SIG-M5 (cell line): ENCODE measurements around the gene QKI.
"Not testable (repeated sequence)": the region's sequence is repeated elsewhere in the genome, so short reads cannot be mapped to it uniquely, and the experiment has no call there.

Experiments
- DNase-seq: peaks from one replicate; lab custom pipeline; 2025; lab: John Stamatoyannopoulos, UW

QKI gene

DNA sequence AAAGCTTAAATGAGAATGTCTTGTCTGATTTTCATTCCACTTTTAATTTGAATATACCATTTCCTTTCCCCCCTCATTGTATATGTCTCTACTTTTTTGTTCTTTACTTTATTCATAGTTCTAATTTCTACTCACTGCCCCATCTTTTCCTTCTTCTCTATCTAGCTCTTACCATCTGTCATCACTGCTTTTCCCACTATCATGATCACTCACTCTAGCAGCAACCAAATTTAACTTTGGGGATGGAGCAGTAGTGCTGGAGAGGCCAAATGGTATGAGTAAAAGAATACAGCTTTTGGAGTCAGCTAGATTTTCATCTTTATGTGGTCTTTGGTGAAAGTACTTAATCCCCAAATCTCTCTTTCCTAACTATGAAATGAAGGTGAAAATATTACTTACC is 25.5 kb downstream of the QKI start:
- no peak for DNase-seq

DNA sequence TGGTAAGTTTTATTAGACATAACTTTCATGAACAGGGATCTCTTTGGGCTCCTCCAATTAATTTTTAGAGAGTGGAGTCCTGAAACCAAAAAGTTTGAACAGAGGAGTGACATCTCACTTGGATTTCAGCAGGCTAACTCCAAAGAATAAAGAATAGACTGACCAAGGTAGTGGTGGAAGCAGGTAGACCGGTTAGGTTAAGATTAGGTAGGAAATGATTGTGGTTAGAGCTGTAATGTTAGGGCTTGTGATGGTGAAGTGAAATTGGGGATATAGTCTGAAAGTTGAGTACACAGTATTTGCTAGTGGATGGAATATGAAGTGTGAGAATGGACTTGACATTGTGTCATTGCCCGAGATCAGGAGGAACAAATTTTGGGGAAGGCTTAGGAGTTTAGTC is 27.8 kb downstream of the QKI start:
- DNase-seq, result no peak

DNA sequence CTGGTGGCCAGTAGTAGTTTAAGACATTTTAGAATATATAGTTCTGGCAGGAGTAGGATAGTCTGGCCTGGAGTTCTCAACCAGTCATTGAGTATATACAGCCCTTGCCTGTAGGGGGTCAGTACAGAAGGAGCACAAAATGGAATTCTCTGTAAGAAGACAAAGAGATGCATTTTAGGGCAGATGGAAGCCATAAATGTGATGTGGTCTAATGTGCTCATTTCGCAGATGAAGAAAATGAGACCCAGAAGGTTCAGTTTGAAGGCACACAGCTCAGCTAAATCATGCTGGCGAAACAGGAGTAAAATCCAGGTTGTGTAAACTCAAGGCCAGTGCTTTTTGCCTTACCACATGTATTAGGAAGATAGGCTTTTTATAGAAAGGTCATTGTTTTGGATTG is 29.6 kb downstream of the QKI start:
- DNase-seq, result no peak

DNA sequence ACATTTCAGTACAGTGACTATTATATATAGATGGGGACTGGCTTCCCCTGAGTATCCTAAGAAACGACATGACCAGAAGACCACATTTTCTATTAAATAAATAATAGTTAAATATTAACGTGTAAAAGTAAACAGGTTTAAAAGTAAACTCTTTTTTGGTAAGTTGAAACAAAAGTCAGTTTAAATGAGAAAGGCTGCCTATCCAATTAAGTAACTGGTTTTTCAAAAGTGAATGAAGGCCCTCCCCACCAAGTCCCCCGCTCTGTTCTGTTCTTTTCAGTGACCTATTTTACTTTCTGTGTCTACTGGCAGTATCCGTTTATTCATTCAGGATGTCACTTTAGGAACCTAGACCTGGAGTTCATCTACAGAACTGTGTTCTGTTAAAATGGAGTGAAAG is 32.0 kb downstream of the QKI start:
- DNase-seq, result no peak

DNA sequence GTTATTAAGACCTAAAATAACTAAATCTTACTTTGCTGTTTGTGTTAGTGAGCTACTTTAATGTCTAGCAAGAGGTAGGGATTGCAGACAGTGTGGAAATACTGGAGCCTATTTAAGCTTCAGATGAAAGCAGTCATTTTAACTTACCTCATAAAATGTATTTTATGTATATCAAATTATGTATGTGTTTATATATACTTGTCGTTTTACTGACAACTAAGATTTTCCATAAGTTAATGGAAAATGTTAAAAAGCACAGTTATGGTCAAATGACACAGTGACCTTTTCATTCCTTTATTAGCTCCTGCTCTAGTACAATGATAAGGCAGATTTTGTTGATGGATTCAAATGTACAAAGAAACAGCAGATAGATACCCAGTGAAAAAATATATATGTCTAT is 34.6 kb downstream of the QKI start:
- no peak for DNase-seq

DNA sequence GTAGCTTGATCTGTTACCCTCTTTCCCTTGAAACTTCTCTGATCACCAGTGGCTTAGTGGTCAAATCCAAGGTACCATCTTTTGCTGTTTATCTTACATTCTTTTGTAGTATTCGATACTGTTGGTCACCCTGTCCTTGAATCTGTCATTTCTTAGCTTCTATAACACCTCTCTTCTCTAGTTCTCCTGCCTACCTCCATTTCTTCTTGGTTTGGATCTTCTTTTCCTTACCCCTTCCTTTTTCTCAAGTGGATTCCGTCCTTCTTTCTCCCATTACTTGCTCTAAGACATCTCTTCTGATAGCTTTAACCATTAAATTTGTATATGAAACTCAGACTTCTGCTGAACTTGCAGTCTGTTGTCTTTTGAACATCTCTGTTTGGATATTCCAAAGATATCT is 39.9 kb downstream of the QKI start:
- DNase-seq, result no peak

DNA sequence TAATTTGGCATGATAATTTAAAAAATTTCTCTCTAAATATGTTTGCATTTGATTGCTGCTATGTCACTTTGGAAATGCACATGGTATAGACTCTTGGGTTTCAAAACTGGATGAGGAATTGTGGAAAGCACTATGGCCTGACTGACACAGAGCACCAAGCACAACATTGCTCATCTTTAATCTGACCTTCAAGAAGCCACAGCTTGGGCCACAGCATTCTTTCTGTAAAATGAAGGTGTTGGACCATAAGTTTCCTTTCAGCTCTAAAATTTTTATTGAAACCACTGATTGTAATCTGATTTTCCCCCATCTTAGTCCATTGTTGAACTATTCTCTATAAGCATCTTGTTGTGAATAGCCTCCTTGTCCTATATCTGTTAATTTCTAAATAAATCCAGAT is 41.0 kb downstream of the QKI start:
- no peak for DNase-seq

DNA sequence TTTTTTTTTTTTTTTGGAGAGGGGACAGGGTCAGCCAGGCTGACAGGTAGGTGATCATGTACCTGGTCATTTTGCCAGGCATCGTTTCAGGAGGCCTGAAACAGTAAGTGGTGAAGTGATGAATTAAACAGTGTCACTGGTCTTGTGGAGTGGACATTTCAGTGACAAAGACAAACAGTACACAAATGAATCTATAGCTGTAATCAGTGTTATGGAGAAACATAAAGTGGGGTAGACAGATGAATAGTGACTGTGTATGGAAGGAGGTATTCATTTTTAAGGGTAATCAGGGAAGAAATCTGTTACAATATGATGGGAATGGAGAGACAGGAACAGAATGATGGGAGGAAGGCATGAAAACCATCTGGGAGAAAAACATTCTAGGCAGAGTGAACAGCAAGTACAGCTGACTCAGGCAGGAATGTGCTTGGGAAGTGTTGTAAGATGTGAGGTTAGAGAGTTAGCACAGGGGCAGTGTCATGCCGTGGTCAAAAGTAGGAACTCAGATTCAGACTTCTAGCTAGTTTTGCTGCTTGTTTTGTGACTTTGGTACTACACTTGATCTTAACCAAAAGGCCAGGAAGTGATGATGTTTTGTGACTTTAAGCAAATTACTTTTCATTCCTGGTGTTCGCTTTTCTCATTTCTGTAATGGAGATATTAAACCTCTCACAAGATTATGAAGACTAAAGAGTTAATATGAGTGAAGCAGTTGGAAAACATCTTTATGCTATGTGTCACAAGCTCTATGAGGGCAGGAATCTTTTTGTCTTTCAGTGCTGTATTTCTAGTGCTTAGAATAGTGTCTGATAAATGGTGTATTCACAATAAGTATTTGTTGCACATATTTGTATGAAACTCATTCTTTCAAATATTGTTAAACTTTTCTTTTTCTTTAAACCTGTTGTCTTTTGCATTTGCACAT is 43.4 kb downstream of the QKI start:
- DNase-seq, result no peak

DNA sequence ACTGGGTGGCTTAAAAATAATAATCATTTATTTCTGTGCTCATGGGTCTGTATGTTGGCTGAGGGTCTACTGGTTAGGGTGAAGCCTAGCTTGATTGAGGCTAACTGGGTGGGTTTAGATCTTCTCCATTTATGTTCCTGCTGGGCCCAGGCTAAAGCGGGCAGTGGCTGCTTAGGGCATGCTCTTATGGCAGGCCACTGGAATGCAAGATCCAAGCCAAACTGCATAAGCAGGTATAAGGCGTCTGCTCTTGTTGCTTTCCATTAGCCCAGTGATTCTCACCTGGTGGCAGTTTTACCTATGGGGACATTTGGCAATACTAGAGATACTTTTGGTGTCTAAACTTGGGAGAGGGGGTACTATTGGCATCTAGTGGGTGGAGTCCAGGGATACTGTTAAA is 44.5 kb downstream of the QKI start:
- DNase-seq, result no peak

DNA sequence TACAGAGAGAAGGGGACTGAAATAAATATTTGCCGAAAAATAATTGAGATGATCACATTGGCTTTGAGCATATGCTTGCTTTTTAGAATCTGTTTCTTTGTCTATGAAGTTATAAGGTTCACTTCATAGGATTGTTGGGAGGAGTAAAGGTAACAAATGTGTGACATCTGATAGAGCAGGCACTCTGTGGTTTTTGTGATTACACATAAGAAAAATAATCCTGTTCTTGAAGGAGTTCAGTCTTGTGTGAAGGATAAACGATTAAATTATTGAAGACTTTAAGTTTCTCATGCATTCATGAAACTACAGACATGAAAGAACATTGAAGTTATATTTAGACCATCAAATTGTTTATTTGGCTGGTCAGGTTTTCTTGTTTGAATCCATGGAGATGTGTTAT is 45.0 kb downstream of the QKI start:
- no peak for DNase-seq

DNA sequence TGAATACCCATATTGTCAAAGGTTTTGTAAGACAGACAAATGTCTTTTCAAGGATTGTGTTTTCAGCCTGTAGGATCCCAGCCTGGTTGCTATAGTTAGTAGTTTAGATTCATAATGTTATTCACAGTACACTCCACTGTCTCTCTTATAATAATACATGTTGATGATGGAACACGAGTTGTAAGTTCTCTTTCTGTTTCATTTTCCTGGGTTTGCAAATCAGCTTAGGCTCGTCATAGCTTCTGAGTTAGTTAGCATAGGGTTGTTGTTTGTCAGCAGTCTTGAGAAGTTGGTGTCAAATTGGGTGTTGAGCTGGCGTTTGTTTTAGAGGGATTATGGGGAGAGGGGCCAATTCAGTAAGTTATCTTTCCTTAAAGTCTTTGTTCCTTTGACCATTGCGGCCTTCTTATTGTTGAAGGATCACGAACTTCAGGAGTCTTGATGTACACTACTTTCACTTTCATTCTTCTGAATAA is 45.8 kb downstream of the QKI start:
- DNase-seq, result no peak

DNA sequence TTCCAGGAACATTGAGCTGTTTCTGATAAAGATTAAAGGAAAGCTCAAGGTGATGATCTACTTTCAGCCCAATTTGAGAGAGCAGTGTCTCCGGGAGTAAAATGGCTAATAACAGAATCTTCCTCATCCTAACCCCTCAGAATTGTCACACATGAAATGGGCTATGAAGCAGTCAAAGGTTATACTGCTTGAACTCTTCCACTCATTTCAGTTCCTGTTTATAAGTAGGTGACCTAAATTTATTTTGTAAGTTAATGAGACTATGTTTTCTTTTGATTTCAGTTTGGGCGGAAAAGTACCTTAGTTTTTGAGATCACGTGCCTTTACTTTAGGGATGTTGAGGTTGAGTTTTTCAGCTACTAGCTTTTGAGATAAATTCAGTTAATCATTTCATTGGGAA is 47.2 kb downstream of the QKI start:
- no peak for DNase-seq

DNA sequence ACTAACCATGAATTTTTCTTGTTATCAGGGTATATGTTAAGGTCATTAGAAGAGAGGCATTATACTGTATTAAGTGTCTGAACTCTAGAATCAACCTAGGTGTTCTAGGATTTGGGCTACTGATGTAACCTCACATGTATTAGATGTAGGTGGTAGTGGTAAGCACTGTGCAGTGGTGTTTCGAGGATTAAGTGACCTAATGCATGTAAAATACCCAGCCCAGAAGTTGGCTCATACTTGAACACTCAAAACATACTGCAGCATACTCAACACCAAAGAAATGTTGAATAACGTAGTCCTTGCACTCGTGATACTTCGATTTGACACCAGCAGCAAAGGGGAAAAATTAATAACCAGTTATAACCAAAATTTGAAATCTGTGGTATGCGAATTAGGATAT is 48.7 kb downstream of the QKI start:
- no peak for DNase-seq

DNA sequence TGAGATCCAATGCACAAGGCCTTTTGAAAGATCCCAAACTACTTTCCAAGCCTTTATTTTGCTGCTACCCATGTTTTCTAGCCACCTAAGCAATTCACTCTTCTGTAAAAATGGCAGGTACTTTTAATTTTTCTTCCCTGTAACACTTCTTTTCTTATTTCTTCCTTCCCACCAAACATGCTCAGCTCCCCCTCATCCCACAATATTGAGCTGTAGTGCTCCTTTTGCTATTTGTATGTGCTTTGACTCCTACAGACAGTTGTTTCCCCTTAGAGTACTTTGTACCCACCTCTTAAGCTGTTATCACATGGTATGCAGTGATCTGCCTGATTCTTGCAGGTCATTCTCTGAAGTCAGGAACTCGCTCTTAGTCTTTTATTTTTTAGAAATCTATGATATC is 49.3 kb downstream of the QKI start:
- DNase-seq, result no peak

DNA sequence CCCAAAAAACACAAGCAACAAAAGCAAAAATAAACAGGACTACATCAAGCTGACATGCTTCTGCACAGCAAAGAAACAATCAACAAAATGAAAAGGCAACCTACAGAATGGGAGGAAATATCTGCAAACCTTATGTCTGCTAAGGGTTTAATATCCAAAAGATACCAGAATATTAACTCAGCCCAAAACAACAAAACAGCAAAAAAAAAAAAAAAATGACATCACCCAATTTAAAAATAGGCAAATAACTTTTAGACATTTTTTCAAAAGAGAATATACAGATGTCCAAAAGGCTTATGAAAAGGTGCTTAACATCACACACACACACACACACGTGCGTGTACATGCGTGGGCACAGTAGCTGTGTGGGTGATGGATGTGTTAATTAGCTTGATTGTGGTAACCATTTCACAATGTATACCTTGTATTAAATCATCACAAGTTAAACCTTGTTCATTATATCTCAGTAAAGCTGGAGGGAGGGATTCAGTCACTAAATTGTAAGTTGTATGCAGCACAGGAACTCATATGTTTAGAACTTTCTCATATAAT is 52.4 kb downstream of the QKI start:
- DNase-seq, result no peak

DNA sequence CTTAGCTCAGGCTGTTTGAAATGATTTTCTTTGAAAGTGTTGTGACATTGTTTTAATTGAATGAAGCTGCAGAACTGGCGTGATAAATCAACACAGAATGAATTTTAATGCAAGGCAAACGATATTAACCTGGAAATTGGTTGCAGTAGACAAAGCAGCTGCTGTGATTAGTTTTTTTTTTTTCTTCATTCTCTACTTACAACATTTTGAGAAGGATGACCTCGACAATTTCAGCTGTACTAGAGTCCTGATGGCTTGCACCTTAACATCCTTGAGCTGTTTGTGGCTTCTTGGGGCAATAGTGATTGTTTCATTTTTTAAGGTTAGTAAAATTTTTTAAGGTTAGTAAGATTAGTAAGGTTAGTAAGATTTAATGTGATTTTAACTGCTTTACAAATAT is 54.2 kb downstream of the QKI start:
- no peak for DNase-seq

DNA sequence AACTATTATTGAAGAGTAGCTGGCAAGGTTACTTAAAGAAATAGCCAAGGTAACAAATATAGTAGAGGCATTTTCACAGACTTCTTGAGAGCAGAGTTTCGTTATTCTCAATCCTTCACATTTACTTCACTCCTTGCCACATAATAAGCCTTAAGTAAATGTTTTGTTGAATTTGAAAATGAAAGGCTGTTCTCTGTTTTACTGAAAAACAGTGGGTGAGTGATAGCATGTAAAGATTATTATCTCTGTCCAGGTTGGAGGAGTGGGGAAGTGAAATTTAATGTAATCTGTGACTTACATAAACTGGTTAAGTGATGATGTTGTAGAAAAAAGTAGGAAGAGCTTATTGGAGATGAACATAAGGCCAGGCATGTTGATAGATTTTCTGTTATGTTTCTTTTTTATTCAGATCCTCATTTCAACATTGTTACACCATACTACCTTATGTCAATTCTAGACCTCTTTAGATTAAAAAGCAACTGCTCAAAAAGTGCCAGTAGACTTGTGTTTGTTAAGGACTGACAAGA is 55.0 kb downstream of the QKI start:
- DNase-seq, result no peak

DNA sequence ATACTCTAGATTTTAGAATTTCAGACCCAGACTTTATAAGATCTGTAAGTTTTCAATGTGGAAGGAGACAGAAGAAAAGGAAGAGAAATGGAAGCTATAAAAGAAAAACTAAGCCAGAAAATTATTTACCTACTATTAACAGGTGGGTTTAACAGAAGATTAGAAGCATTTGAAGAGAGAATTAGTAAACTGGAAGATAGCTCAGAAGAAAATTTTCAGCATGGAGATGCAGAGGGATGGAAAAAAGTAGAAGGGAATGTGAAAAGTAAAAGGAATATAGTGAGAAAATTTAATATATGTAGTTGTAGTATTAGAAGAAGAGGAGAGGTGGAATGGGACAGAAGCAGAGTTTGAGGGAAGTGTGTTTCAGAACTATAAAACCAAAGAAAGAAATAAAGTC is 56.1 kb downstream of the QKI start:
- no peak for DNase-seq

DNA sequence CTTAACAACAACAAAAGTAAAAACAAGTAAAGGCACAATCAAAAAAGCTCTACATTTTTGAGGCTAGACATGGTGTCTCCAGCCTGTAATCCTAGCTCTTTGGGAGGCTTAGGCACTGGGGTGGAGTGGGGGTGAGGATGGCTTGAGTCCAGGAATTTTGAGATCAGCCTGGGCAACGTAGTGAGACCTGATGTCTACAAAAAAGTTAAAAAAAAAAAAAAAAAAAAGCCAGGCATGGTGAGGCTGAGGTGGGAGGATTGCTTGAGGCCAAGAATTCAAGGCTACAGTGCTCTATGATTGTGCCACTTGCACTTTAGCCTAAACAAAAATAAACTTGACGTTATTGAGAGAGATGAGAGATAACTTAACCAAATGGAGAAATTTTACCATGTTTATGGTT is 60.1 kb downstream of the QKI start:
- DNase-seq, result no peak

DNA sequence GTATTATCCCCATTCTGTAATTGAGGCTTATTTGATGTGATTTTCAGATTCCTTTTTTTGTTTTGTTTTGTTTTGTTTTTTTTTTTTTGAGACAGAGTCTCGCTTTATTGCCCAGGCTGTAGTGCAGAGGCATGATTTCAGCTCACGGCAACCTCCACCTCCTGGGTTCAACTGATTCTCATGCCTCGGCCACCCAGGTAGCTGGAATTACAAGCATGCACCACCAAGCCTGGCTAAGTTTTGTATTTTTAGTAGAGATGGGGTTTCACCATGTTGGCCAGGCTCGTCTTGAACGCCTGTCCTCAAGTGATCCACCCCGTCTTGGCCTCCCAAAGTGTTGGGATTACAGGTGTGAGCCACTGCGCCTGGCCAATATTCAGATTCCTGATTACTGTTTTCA is 62.4 kb downstream of the QKI start:
- not testable (repeated sequence) for DNase-seq

DNA sequence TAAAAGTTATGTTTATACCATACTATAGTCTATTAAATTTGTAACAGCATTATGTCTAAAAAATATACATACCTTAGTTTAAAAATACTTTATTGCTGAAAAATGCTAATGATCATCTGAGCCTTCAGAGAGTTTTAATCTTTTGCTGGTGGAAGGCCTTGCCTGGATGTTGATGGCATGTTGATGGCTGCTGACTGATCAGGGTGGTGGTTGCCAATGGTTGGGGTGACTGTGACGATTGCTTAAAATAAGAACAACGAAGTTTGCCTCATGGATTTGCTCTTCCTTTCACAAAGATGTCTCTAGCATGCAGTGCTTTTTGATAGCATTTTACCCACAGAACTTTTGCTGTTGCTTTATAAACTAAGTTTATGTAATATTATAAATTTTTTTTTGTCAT is 68.6 kb downstream of the QKI start:
- DNase-seq, result no peak

DNA sequence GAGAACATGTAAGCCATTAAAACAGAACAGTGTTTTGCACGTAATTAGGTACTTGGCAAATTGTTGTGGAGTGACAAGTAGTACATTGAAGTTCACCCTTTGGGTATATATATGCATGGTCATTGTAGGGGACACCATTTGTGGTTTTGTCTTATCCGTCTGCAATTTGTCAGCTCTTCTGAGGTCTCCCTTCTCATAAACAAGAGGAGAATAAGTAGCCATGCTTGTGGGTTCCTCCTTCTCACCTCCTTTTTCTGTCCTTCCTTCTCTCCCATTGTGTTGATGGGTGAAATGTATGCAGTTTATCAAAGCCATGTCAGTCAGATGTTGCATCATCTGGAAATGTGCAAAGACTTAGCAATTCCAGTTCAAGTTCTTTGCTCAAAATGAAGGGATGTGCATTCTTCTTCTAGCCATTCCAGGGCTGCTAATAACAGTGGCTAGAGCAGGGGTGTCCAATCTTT is 70.9 kb downstream of the QKI start:
- no peak for DNase-seq

DNA sequence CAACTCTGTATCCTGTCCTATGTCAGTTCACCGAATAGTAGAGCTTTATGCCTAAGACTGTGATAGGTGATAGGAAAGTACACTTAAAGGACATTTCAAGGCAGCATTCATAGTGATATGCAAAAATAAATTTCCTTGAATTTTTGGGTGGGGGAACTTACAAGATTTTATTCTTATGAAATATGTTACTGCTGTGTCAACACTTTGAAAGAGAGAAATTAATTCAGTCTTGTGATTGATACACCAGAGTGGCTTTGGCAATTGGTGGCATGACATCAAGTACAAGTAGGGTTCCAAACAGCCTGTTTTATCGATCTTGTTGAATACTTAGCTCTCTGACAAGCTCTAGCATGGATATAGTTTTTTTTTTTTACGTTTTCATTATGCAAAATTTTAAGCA is 72.3 kb downstream of the QKI start:
- no peak for DNase-seq

DNA sequence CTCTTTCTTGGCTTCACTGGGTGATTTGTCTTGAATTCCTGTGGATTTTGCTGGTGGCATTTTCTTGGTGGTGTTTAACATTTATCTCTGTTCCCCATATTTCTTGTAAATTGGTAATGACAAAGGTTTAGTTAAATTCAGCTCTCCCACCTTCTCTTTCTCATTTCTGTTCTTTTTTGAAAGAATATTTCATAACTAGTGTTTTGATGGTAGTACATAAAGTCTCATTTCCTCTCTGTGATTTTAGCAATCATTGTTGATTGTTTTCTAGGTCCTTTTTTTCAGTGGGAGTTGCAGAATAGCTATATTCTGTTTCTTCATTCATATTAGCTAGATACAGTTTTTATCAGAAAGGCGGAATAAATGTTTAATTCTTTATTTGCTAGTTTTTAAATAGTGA is 73.1 kb downstream of the QKI start:
- no peak for DNase-seq
